NCI-H82 treated with DMSO at 0.1 percent for 48 hours (cell line): ENCODE measurements around the gene IL36G.
"Not testable (repeated sequence)": the region's sequence is repeated elsewhere in the genome, so short reads cannot be mapped to it uniquely, and the experiment has no call there.

Experiments
- DNase-seq: peaks from one replicate; lab custom pipeline; 2025; ENCODE audit not compliant: unreplicated experiment; lab: John Stamatoyannopoulos, UW

IL36G gene

DNA sequence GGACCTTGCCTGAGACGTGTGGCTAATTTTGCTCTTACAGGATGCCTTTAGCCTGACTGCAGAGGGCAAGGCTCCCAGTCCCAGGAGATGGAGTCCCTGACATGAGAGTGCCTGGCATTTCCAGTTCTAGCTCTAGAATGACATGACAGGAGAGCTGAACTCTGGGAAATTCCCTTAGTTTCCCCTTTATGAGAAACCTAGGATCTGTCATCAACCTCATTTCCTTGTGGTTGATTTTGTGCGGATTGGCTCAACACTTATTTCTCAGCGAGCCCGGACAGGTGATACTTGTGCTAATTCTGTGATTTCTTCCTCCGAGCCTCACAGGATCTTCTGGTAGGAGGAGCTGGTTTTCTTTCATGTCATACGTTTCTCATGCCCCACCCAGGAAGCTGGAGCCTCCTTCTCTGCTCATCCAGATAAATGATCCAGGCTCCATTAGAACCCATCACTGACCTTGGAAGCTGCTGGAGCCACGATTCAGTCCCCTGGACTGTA lies at the start of gene IL36G:
Gene IL36G, plus strand, starts transcription at position 448 of the 498 bp plus-strand sequence. CDS start 633 bp downstream, outside the sequence.
- no peak for DNase-seq

DNA sequence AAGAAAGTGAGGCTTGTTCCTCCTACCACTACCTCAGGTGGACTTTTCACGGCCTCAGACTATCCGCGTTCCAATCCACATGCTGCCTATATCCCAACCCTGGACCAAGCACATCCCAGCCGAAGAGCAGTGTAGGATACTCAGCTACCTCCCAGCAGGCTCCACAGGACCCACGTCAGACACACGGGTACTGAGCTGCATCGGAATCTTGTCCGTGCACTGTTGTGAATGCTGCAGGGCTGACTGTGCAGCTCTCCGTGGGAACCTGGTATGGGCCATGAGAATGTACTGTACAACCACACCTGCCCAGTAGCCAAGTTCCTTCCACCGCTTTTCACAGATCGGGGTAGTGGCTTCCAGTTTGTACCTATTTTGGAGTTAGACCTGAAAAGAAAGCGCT lies 44.5 kb upstream of the IL36G start:
- DNase-seq, result no peak

GRCh38 chr2:112934117-112934516 lies 43.7 kb upstream of the IL36G start:
- not testable (repeated sequence) for DNase-seq

GRCh38 chr2:112936927-112937232 lies 40.9 kb upstream of the IL36G start:
- DNase-seq, result no peak

DNA sequence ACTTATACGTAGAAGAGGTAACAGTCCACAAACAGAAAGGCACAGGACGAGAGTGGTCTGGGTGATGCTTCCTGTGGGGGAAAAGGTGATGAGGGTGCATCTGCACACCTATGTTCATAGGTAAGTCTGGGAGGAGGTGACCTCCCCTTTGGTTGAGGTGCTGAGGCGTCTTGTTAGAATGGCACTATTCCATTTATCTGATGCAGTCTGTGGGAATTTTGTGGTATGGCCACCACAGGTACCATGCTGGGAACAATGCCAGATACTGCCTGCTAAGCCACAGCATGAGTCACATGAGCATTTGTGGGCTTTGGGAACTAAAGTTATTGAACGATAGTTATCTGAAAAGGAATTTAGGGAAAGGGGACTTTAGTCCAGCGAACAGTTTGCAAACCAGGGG lies 38.9 kb upstream of the IL36G start:
- DNase-seq, result no peak

GRCh38 chr2:112939425-112939824 lies 38.4 kb upstream of the IL36G start:
- DNase-seq, result no peak

GRCh38 chr2:112940859-112941625 lies 36.8 kb upstream of the IL36G start:
- DNase-seq, result no peak

DNA sequence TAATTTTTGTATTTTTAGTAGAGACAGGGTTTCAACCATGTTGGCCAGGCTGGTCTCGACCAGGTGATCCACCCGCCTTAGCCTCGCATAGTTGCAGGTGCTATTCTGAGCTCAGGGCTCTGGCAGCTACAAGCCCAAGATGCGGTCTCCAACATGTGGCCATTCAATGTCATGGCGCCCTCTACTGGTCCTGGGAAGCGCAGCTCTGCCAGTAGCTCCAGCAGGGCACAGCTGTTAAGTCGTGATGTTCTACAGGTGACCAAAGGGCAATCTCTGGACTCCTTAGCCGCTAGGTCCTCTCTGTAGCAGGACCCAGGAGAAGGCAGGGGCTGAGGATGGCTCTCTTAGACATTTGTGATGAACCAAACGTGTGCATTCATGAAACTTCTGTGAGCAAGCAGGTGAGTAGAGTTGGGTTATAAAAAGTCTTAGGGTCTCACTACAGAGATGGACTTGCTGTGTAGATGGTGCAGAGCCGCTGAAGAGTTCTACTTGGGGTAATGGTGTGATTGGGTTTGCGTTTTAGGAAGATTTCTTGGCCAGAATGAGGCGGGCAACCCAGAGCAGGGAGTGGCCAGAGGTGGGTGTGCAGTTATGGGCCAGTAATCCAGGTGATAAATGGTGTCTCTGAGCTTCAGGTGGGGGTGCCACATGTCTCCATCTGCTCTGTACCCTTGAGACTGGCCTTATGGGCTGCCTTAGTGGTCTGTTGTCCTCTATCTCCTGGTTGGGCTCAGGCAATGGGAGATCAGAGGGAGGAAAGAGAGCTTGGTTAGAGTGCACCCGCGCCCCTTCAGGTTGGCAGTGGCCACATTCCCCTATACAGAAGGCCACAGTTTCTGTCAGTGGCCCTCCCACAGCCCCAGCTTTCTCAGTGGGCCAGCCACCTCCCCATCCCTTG lies 35.8 kb upstream of the IL36G start:
- peak; percentile 40 for DNase-seq

GRCh38 chr2:112942654-112943002 lies 35.2 kb upstream of the IL36G start:
- no peak for DNase-seq

DNA sequence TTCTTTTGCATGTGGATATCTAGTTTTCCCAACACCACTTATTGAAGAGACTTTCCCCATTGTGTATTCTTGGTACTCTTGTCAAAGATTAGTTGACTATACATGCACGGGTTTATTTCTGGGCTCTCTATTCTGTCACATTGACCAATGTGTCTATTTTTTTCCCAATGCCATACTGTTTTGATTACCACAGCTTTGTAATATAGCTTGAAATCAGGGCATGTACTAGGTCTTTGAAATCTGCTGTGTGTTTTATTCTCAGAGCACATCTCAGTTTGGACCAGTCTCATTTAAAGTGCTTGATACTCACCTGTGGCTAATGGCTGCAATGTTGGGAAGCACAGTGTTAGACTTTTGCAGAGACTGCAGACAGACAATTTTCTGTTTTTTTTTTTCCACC lies 32.8 kb upstream of the IL36G start:
- DNase-seq, result no peak

DNA sequence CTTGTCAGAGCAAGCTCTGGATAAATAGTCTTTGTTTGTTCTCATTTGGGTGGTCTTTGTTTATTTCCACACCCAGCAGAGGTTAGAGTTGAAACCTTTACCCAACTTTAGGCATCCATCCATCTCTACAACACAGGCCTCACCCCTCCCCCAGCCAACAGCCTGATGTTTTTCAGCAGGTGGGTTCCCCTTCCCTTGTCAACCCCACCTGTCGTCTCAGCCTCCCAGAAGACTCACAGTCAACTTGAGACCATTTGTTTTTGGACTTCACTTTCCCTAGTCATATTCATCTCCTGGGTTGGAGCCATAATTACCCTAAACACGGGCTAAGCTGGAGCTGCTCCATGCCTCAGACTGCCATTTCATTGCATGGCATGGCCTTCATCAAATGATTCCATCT lies 31.7 kb upstream of the IL36G start:
- DNase-seq, result no peak

DNA sequence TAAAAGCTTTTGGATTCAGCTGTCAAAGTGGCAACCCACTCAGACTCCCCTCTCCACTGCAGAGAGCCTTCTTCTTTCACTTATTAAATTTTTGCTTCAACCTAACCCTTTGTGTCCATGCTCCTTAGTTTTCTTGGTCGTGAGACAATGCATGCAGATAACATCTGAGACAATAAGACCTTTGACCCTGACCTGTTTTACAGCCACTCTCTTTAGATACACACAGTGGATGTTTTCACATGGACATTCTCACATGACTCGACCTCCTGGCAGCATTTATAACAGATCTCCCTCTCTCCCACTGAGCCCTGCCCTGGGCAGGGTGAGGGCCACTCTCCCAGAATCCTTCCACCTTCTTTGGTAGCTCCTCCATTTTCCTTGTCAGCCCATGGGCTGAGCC lies 30.4 kb upstream of the IL36G start:
- DNase-seq, result no peak

DNA sequence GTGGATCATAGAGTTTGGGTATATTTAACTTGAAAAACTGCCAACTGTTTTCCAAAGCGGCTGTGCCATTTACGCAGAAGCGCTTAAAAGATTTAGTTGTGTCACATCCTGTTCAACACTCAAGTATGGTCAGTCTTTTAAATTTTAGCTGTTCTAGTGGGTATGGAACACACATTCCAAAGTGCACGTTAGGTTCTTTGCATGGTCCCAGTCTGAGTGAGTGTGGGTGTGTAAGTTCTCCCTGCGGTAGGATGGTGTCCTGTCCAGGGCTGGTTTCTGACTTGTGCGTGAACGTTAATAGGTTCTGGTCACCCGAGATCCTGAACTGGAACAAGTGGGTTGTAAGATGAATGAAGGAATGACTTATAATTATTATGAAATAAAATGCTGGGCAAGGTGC lies 28.4 kb upstream of the IL36G start:
- DNase-seq, result no peak

DNA sequence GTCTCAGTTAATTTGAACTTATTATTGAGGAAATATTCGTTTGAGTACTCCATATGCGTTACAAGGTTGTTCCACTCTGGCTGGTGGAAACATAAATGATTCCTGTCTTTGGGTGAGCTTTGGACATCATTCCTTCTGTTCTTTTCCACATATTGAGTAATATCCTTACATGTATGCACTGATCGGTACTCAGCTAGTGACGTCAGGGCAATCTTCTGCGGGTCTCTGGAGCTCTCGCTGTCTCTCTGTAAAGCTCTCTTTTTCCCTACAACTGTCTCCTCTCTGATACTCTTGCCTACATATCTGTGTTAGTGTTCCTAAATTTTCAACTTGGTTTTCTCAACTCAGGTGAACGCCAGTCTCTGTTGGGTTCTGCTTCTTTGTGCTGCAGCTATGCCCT lies 23.4 kb upstream of the IL36G start:
- no peak for DNase-seq

- DNase-seq, result no peak
Observed at GRCh38 chr2:112957511-112957910, 20.3 kb upstream of the IL36G start.

DNA sequence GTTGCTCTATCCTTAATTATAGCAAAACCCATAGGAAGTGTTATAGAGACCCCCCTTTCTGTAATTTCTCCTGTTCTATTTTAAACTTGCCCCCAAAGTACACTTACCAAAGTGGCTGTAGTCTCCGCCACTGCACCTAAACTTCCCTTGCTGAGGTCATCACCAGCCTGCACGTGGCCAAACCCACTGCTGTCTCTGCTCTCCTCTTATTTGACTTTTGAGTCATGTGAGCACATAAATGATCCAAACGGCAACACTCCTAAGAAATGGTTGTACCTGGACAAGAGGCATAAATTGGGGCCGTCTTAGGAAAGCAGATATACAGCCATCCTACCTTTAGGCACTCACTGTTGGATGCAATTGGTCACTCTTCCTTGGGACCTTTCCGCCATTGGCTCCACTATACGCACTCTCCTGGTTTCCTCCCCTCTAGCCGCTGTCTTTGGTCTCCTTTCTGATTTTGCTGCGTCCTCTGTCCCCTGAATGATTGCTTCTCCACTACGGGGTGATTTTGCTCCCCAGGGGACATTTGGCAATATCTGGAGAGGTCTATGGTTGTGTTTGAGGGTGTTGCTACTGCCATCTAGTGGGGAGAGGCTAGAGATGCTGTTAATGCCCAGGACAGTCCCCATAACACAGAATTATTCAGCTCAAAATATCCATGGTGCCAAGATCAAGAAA lies 19.2 kb upstream of the IL36G start:
- DNase-seq, result peak; percentile 39

GRCh38 chr2:112959109-112959812 lies 18.5 kb upstream of the IL36G start:
- peak; percentile 7 for DNase-seq

DNA sequence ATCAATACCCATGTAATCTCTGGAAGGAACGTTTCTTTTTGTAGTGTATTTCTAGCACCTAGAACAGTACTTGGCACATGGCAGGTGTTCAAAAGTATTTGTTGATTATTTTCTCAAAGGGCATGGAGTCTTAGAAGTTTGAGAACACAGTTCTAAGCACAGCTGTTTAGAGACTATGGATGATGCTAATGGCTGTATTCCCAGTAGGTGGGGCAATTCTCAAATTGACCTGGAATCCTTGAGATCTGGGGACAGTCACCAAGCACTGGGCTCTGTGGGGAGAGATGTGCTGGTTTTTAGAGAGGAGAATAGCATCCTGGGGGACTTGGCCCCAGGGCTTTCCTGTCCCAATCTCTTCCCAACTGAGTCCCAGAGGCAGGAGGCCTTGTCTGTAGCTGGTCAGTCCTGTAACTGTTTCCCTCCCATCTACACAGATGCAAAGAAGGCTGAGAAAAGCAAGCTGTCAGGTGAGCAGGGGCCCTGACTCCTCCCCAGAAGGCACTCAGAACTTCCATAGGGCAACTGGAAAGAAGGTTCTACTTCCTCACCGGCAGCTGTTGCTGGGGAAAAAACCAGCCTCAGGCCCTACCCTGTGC lies 17.5 kb upstream of the IL36G start:
- DNase-seq, result no peak

DNA sequence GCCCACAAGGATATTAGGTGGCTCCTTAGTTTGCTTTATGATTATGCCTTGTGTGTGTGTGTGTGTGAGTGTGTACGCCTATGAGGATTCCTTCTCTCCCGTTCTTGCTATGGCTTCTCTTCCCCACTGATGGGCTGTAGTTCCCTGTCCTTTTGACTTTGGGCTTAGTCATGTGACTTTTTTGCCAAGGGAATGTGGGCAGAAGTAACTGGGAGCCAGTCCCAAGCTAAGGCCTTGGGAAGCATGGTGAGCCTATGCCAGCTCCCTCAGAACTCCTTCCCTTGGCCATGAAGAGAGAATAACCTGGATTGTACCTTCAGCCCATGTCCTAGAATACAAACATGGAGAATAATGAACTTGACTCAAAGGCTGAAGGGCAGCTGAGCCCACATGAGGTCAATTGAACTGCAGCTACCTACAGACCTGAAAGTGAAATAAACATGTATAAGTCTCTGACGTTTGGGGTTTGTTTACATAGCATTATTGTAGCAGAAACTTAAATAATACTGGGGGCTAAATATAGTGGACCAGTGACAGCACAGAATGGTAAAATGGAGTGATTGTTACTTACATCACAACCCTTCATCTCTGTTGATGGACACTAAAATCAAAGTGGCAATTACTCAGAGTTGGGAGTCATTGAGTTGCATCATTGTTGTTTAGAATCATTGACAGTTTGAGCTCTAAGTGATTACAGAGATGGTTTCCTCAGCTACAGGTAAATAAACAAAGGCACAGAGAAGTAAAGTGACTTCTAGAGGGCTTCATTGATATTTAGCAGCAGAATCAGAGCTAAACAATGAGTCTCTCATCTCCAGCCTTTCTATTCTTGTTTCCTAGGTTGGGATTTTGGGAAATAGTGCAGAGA lies 15.3 kb upstream of the IL36G start:
- DNase-seq, result no peak

DNA sequence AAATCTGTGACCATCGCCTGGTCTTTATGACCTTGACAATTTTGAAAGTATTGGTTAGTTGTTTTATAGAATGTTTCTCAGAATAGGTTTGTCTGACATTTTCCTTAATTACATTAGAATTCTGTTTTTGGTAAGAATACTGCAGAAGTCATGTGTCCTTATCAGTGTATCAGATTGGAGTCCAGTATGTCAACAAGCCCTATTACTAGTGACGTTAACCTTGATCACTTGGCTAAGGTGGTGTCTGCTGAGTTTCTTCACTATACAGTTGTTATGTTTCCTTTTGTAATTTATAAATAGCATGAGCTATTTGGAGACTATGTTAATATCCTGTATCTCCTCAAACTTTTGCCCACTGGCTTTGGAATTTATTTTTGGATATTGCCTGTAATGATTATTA lies 10.8 kb upstream of the IL36G start:
- no peak for DNase-seq
